Fibroblast of skin of back (primary cell): Measurements from ENCODE around the gene LAMA3.

Experiments
- DNase-seq: peaks from one replicate; pipeline ENCODE4 v3.0.0-alpha.2; 2013

LAMA3 gene

GRCh38 chr18:23943903-23944624 lies 254.8 kb downstream of the LAMA3 start:
- DNase-seq = peak; percentile 91

- DNase-seq = no peak
Observed at GRCh38 chr18:23945416-23946079, 256.3 kb downstream of the LAMA3 start.

- DNase-seq = no peak
Observed at GRCh38 chr18:23949863-23950262, 260.6 kb downstream of the LAMA3 start.

DNA sequence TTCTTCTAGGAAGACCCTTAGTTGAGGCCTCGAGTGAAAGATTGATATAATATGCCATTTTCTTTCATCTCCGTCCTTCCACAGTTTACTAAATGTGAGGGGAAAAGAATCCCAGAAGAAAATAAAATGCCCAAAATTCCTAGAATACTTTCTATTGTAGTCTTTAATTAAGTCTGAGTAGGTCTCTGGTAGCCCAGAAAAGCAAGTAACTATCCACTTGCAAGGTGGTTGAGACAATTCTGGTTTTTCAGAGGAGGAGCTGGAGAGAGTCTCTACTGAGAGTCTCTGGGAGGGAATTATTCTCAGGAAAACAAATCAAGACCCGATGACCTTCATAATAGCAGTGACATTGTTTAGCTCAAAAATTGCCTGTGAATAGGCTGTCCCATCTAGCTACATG lies 261.4 kb downstream of the LAMA3 start:
- no peak for DNase-seq

DNA sequence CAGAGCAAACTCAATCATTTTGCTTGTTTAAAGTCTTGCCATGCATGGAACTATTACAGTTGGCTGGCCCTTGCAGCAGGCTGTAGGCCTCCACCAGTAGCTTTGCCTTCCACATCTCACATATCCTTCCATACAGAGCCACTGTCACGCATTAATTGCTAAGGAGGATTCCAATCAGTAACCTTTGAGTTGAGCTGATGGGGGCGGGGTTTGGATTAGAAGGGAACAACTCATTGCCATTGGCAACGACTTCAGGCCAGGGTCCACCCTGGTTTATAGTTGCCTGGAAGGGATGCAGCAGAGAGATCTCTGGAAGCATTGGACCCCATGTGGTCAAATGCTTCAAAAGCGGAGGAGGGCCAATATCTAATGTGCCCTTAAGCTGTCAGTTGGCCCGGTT lies 262.0 kb downstream of the LAMA3 start:
- no peak for DNase-seq

DNA sequence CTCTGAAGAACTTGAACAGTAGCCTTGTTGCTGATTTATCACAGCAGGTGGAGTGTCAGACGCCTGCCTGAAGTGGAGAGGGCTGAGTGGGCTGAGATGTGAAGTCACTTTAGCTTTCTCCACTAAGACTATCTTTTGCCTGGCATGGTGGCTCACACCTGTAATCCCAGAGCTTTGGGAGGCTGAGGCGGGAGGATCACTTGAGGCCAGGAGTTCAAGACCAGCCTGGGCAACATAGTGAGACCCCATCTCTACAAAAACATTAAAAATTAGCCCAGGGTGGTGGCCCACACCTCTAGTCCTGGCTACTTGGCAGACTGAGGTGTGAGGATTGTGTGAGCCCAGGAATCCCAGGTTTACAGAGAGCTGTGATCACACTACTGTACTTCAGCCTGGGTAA lies 264.7 kb downstream of the LAMA3 start:
- DNase-seq = no peak

DNA sequence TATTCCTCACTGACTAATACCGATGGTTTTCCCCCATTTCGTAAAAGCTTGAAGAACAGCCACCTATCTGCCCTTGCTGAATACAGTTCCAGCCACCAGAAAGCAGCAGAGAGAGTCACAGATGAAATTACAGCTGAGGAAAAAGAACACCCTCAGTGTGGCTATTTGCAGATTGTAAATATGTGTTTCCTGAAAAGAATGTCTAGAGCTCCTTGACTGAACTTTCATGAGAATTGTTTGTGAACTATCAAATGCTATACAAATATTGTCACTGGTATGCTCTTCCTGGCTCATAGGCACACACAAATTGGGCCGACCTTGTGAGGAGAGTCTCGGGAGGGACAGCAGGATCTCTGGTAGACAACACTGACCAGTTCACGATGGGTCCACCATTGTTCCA lies 267.2 kb downstream of the LAMA3 start:
- DNase-seq = no peak

GRCh38 chr18:23958036-23958435 lies 268.8 kb downstream of the LAMA3 start:
- DNase-seq = no peak

DNA sequence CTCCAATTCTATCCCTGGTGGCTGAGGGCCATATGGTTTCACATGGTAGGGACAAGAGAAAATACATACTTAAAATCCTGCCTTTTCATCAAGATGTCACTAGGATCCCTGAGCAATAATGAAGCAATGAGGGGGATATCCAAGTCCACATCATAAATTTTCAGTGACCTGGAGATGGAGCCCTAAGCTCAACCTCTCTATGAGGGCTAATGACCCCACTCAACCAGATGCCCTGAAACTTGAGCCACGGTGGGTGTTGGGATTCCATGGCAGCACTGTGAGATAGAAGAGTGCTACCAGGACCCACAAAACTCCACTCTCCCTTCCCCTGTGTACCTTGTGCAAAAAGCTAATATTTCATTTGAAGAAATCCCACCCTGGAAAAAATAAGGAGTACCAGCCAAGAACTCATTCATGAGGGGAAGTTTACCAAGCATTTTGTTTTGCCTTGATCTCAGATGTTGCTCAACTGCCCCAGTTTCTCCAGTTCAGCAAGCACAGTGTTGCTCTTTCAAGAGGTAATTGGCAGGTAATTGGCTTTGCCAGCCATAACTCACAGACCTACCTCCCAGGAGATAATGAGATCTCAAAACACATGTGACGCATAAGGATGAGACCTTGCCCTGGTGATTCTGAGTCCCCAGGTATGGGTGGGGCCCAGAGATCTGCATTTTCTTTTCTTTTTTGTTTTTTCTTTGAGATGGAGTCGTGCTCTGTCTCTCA lies 274.4 kb downstream of the LAMA3 start:
- no peak for DNase-seq

- no peak for DNase-seq
Observed at GRCh38 chr18:23964282-23965238, 275.3 kb downstream of the LAMA3 start.

DNA sequence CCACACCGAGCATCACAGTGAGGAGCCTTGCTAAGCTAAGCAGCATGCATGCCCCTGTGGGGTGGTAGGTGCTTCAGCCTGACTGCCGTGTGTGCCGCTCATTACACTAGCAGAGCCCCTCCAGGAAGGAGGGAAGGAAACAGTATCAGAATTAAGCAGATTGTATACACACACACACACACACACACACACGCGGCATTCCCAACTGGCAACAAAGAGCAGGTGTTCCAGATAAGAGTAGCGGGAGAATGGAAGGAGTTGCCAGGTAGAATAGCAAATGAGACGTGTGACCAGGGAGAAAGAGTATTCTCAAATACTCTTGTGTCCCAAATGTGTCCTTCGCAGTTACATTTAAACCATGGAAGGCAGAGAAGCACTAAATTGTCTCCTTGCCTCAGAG lies 277.7 kb downstream of the LAMA3 start:
- DNase-seq = no peak

DNA sequence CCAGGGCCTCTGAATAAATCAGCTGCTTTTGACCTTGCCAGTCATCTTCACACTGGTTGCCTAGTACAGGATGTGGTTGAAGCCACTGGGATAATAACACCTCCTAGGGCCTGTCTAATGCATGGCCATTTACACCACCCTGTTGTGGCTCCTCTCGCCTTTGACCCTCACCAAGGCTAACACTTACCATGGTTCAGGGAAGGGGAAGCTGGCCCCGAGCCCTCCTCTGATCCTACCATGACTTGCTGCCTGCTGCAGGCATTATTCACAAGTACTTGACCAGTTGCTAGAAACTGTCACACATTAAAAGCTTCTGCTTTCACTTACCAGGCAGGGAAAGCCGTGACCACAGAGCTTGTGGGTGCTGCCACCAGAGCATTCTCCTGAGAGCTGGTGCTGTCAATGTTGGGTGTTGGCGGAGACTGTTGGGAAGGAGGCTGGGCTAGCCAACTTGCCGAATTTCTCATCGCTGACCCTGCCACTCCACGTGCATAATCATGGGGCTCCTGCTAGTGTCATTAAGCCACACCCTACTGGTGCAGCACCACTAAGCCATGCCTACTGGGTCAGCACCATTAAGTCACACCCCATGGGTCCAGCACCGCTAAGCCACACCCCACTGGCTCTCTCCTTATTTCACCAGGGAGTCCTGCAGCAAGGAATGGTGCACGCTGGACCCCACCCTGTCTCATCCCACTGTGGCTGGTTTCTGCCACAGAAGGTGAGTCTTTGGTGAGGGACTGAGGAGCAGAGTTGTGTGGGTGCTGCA lies 278.3 kb downstream of the LAMA3 start:
- DNase-seq = no peak

DNA sequence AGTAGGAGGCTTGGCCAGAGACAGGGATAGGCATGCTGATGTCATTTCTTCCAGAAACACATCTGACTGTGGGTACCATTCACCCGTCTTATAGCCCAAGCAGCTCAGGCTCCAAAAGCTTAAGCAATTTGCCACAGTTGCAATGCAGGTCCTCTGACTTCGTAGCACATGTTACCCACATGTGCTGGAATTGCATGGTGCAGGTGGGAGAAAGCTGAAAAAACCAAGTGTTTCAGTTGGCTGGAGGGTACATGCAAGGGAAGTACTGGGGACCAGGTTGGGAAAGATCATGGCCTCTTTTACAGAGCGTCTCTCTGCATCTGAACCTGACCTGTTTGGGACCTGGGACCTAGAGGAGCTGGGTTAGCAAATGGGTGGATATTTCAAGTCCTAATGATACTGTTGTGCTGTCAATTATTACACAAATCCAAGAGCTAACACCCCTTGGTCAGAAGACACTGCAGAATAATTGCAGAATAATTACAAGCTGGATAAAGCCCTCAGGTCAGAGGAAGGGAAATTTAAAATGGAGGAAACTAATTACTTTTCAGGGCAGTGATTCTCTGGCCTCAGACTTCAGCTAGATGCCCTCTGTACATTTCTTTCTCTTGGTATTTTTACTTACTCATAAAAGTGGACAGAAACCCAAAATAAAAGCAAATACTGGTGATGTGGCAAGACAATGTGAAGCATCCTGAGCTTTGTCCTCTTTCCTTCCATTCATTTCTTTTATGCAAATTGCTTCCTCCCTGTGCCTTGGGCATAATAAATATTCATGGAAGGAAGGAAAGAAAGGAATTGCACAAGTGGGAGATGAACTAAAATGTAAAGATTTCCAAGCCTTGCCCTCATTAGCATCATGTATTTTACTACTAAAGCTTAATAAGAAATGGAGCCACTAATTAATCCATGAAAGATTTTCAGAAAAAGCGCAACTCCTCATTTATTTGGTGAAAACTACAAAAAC lies 279.7 kb downstream of the LAMA3 start:
- no peak for DNase-seq

- no peak for DNase-seq
Observed at GRCh38 chr18:23969664-23970063, 280.4 kb downstream of the LAMA3 start.

GRCh38 chr18:23970161-23971096 lies 281.2 kb downstream of the LAMA3 start:
- no peak for DNase-seq

DNA sequence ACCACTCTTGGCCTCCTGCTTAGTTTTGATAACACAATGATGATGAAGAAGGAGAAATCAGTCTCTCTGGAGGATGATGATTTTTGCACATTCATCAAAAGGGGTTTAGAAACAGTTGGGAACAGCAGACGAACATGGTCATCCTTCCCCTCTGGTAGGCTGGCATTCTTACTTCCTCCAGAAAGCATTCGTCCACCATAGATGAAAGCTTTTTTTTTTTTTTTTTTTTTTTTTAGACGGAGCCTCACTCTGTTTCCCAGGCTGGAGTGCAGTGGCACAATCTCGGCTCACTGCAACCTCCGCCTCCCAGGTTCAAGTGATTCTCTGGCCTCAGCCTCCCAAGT lies 281.8 kb downstream of the LAMA3 start:
- DNase-seq = no peak

GRCh38 chr18:23971666-23972230 lies 282.5 kb downstream of the LAMA3 start:
- DNase-seq = no peak

DNA sequence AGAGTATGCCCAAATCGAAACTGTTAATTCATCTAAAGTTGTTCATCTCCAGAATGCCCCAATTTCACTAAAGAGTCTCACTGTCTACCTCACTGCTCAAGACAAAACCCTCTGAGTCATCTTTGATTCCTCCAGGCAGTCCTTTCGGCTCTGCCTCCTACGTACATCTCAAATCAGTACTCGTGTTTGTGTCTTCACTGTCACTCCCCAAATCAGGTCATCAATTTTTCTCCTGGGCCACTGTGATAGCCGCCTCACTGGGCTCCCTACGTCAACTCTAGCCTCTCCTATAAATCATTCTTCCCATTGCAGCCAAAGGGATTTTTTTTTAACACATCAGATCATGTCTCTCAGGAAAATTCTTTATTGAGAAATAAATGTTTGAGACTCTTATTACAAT lies 283.2 kb downstream of the LAMA3 start:
- DNase-seq = no peak

- DNase-seq = no peak
Observed at GRCh38 chr18:23977103-23977502, 287.9 kb downstream of the LAMA3 start.
